ENCODE results near the gene JAKMIP2. TPM values are rescaled to one million over a fixed set of nuclear protein-coding genes. Genes with fewer than 3 reads are reported as not detected.

Gene JAKMIP2
- total RNA-seq, 1 donor from 2014 or later = not detected

DNA sequence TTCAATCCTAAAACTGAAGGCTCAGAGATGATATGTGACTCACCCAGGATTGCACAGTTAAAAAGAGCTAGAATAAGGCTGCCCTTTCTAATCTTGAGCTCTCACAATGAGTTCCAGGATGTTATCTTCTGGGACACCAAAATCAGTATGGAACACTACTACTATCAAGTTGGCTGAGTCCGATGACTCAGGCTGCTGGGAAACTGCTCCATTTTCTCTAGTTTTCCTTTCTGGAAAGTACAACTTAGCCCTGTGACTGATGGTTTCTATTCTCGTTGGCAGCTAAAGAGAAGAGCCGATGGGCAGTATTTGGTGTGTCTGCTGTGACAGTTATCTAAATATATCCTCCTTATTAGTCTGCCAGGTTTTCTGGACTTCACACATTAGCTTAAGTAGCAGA, 234.8 kb downstream of the JAKMIP2 start:
- H3K36me3 ChIP-seq (ENCODE audit: control insufficient read depth, insufficient read depth, low read length) = no peaks in the 10 kb centered on the region
- no peaks in the 10 kb centered on the region for H3K27me3 ChIP-seq (ENCODE audit: control insufficient read depth, insufficient read depth, low read length)
- no peak for FAIRE-seq
- no peak for DNase-seq (ENCODE audit: low read depth)
- TF ChIP-seq, protein P1, sequence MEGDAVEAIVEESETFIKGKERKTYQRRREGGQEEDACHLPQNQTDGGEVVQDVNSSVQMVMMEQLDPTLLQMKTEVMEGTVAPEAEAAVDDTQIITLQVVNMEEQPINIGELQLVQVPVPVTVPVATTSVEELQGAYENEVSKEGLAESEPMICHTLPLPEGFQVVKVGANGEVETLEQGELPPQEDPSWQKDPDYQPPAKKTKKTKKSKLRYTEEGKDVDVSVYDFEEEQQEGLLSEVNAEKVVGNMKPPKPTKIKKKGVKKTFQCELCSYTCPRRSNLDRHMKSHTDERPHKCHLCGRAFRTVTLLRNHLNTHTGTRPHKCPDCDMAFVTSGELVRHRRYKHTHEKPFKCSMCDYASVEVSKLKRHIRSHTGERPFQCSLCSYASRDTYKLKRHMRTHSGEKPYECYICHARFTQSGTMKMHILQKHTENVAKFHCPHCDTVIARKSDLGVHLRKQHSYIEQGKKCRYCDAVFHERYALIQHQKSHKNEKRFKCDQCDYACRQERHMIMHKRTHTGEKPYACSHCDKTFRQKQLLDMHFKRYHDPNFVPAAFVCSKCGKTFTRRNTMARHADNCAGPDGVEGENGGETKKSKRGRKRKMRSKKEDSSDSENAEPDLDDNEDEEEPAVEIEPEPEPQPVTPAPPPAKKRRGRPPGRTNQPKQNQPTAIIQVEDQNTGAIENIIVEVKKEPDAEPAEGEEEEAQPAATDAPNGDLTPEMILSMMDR (IDR thresholded peaks at IDR 0.05; ENCODE audit: insufficient read depth, low read length, severe bottlenecking) = no peak
- H3K4me3 ChIP-seq (ENCODE audit: low read depth, low read length) = no peak overlapping the region

- Histone ChIP-seq H3K4me3 (ENCODE audit: low read depth, low read length) (no peak overlapping the region), H3K36me3 (ENCODE audit: control insufficient read depth, insufficient read depth, low read length) (no peaks in the 10 kb centered on the region), H3K27me3 (ENCODE audit: control insufficient read depth, insufficient read depth, low read length) (no peaks in the 10 kb centered on the region)
- TF ChIP-seq, protein P1 (IDR thresholded peaks at IDR 0.05; ENCODE audit: insufficient read depth, low read length, severe bottlenecking) = no peak
- no peak for FAIRE-seq
- DNase-seq (ENCODE audit: low read depth) = no peak
Measured at GRCh38 chr5:147544556-147544955, 238.0 kb downstream of the JAKMIP2 start.

DNA sequence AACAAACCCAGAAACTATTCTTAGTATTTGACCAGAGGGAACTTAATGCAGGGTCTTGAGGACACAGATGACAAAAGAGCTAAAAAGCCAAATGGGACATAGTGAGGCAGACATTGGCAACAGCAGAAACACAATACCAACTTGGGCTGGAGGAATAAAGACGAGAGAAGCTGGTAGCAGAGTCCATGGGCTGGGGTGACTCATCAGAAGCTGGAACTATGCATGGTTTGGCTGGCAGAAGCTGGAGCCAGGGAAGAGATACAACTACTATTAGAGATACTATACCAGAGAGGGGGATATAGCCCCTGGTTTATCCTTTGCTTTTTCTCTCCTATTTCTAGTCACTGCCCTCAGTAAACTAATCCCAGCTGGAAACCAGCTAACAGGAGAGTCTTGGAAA, 243.5 kb downstream of the JAKMIP2 start:
- Histone ChIP-seq H3K27me3 (ENCODE audit: control insufficient read depth, insufficient read depth, low read length) (no peaks in the 10 kb centered on the region), H3K36me3 (ENCODE audit: control insufficient read depth, insufficient read depth, low read length) (no peaks in the 10 kb centered on the region), H3K4me3 (ENCODE audit: low read depth, low read length) (no peak overlapping the region)
- TF ChIP-seq, protein P1 (IDR thresholded peaks at IDR 0.05; ENCODE audit: insufficient read depth, low read length, severe bottlenecking) = no peak
- peak; percentile 43 for DNase-seq (ENCODE audit: low read depth)
- FAIRE-seq = no peak

DNA sequence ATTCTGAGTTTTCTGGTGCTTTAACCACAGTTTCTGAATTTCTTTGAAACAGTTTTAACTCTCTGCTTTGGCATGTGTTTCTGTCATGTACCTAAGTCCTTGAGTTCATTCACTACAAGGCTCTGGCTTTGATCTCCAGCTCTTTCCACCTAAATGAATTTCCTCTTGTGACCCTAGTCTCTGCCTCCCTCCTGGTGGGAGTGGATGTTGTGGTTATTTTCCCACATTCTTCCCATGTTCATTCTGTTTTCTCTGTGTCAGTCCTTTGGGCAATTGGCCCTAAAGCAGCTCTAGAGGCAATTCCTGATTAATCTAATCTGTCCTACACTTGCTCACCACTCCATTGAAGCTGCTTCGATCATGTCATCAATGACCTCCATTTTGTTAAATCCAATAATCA, 244.3 kb downstream of the JAKMIP2 start:
- TF ChIP-seq, protein P1 (IDR thresholded peaks at IDR 0.05; ENCODE audit: insufficient read depth, low read length, severe bottlenecking) = no peak

More for the DNA sequence above, 244.3 kb downstream of the JAKMIP2 start:
- Histone ChIP-seq H3K36me3 (ENCODE audit: control insufficient read depth, insufficient read depth, low read length) (no peaks in the 10 kb centered on the region), H3K27me3 (ENCODE audit: control insufficient read depth, insufficient read depth, low read length) (no peaks in the 10 kb centered on the region), H3K4me3 (ENCODE audit: low read depth, low read length) (no peak overlapping the region)
- FAIRE-seq = no peak
- DNase-seq (ENCODE audit: low read depth) = no peak

Other genes starting within 250 kb of the JAKMIP2 start
- gene SPINK1, start 48.9 kb upstream of the JAKMIP2 start, total RNA-seq = 0.51 and 1.1 TPM in 2 replicates
- not detected in 2 replicates for gene SCGB3A2, start 96.0 kb upstream of the JAKMIP2 start, total RNA-seq
- gene C5orf46, start 123.8 kb upstream of the JAKMIP2 start, total RNA-seq = not detected in 2 replicates

All from bronchial epithelial cell (primary cell).